K562 (cell line): ENCODE measurements around the gene ABCB4.

Source experiments
- KLF13 ChIP-seq: fragments of 450-650 bp; IDR thresholded peaks from 2 replicates; pipeline ENCODE4 v1.6.1; 2016; ENCODE audit warnings: missing genetic modification characterization, low read depth, mild to moderate bottlenecking, missing compliant biosample characterization, moderate library complexity, borderline replicate concordance
- KLF6 ChIP-seq: fragments of 250-450 bp; sonication (Bioruptor Pico); IDR thresholded peaks from 2 replicates; pipeline ENCODE4 v1.4.0; 2020; ENCODE audit warnings: mild to moderate bottlenecking, moderate library complexity, borderline replicate concordance
- SETDB1 ChIP-seq: IDR thresholded peaks from one replicate; pipeline ENCODE4 v1.6.1; 2012; ENCODE audit warnings: low read length, control low read depth, inconsistent platforms
- ZNF232 ChIP-seq: sonication (generic); formaldehyde crosslinking; IDR thresholded peaks from 2 replicates; pipeline ENCODE4 v1.8.0; 2022; ENCODE audit warnings: mild to moderate bottlenecking, missing genetic modification reagents
- TF ChIP-seq, protein P1 (sequence below), 3 experiments: IDR thresholded peaks in 2 of 3; conservative IDR thresholded peaks in 1 of 3; 2 replicates each; pipeline ENCODE4 v1.5.1; 2011 to 2012; ENCODE audit warnings: low read length in 3 of 3, mild to moderate bottlenecking in 3 of 3, control low read depth in 2 of 3, improper control_type of control experiment in 1 of 3, inconsistent platforms in 1 of 3, low read depth in 1 of 3, mixed read lengths in 1 of 3, moderate library complexity in 1 of 3; ENCODE audit not compliant: insufficient read depth in 2 of 3
- TF ChIP-seq, protein P2 (sequence below): sonication (generic); formaldehyde crosslinking; IDR thresholded peaks from 2 replicates; pipeline ENCODE4 v1.8.1; 2023; ENCODE audit warnings: mild to moderate bottlenecking, missing genetic modification reagents

DNA sequence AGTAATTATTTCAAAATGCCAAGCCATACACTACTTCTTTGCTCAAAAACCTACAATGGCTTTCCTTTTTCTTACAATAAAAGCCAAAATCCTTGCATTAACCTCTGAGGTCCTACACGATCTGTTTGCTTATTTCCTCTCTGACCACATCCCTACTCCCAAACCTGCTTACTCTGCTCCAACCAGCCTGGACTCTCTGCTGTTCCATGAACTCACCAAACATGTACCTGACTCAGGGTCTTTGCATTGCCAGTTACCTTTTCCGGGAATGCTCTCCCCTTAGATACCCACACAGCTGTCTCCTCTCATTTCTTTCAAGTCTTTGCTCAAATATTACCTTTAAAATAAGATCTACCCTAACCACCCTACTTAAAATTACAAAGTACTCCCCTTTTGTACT is 2.3 kb downstream of the ABCB4 start:
- TF ChIP-seq KLF13 (tag) (no peak), ZNF232 (no peak), SETDB1 (no peak), KLF6 (CRISPR knock-in tag) (no peak)
- TF ChIP-seq, protein P1, sequence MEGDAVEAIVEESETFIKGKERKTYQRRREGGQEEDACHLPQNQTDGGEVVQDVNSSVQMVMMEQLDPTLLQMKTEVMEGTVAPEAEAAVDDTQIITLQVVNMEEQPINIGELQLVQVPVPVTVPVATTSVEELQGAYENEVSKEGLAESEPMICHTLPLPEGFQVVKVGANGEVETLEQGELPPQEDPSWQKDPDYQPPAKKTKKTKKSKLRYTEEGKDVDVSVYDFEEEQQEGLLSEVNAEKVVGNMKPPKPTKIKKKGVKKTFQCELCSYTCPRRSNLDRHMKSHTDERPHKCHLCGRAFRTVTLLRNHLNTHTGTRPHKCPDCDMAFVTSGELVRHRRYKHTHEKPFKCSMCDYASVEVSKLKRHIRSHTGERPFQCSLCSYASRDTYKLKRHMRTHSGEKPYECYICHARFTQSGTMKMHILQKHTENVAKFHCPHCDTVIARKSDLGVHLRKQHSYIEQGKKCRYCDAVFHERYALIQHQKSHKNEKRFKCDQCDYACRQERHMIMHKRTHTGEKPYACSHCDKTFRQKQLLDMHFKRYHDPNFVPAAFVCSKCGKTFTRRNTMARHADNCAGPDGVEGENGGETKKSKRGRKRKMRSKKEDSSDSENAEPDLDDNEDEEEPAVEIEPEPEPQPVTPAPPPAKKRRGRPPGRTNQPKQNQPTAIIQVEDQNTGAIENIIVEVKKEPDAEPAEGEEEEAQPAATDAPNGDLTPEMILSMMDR (IDR thresholded peaks at IDR 0.05 in 2 of 3, conservative IDR thresholded peaks at IDR 0.05 in 1 of 3; ENCODE audit: insufficient read depth in 2 of 3, low read depth in 1 of 3, low read length in 3 of 3) = no peak
- TF ChIP-seq, protein P2, sequence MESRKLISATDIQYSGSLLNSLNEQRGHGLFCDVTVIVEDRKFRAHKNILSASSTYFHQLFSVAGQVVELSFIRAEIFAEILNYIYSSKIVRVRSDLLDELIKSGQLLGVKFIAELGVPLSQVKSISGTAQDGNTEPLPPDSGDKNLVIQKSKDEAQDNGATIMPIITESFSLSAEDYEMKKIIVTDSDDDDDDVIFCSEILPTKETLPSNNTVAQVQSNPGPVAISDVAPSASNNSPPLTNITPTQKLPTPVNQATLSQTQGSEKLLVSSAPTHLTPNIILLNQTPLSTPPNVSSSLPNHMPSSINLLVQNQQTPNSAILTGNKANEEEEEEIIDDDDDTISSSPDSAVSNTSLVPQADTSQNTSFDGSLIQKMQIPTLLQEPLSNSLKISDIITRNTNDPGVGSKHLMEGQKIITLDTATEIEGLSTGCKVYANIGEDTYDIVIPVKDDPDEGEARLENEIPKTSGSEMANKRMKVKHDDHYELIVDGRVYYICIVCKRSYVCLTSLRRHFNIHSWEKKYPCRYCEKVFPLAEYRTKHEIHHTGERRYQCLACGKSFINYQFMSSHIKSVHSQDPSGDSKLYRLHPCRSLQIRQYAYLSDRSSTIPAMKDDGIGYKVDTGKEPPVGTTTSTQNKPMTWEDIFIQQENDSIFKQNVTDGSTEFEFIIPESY (CRISPR knock-in tag) = no peak
